Epithelial cell of proximal tubule (primary cell): Measurements from ENCODE around the gene NALCN. TPM values are rescaled to one million over a fixed set of nuclear protein-coding genes. Genes with fewer than 3 reads are reported as not detected.

ENCODE experiments used
- DNase-seq: peaks from one replicate; pipeline ENCODE4 v3.0.0-alpha.2; 2011; ENCODE audit warnings: low read depth
- H3K4me3 ChIP-seq: 2 replicates; pipeline ENCODE4 v1.5.1; 2011; ENCODE audit warnings: low read depth, mild to moderate bottlenecking, low read length
- total RNA-seq: library from RNA; depleted of rRNA; stranded (reverse); fragments of >200 nt; gene quantifications from 2 replicates; pipeline ENCODE4 v1.2.3, GENCODE V29; 2015
- TF ChIP-seq, protein P1 (sequence below): conservative IDR thresholded peaks from 2 replicates; pipeline ENCODE4 v1.5.1; 2012; ENCODE audit warnings: low read depth, mild to moderate bottlenecking, low read length

The NALCN gene
- total RNA-seq, 1 donor from 2014 or later = 0.35 TPM

DNA sequence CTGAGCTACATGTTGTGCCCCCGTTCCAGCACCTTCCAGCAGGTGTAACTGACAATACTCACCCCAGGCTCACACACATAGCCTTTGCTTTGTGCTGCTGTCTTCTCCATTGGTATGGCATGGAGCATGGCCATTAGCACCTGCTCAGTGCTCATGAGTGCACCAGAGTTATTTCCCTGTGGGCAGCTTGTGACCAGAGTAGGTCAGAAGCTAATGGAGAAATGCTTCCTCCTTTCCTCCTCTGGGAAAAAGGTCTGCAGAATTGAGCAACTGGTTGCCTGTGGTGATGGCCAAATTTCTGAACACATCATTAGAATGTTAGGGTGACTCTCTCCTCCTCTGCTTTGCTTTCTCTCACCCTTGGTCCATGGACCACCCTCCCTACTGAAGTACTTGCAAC lies 397.2 kb downstream of the NALCN start:
- no peak overlapping the region for H3K4me3 ChIP-seq
- TF ChIP-seq, protein P1, sequence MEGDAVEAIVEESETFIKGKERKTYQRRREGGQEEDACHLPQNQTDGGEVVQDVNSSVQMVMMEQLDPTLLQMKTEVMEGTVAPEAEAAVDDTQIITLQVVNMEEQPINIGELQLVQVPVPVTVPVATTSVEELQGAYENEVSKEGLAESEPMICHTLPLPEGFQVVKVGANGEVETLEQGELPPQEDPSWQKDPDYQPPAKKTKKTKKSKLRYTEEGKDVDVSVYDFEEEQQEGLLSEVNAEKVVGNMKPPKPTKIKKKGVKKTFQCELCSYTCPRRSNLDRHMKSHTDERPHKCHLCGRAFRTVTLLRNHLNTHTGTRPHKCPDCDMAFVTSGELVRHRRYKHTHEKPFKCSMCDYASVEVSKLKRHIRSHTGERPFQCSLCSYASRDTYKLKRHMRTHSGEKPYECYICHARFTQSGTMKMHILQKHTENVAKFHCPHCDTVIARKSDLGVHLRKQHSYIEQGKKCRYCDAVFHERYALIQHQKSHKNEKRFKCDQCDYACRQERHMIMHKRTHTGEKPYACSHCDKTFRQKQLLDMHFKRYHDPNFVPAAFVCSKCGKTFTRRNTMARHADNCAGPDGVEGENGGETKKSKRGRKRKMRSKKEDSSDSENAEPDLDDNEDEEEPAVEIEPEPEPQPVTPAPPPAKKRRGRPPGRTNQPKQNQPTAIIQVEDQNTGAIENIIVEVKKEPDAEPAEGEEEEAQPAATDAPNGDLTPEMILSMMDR = no peak
- DNase-seq = peak; percentile 63

DNA sequence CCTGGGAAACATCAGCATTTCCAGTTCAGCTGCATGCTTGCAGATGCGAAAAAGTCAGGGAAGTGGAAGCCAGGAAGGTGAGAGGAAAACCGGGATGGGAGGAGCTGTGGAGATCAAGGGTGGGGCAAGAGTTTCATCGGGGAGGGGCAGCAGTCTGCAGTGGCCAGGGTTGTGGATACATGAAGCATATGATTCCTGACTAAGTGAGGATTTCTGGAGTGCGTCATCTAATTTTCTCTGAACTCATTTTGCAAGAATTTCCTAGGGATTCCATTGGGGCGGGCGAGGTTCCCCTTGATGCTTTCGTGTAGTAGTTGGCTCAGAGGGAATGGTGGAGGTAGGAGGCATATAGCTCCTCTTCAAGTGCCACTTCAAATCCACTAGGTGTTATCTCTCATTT lies 397.6 kb downstream of the NALCN start:
- TF ChIP-seq, protein P1 = no peak
- peak; percentile 69 for DNase-seq
- no peak overlapping the region for H3K4me3 ChIP-seq

DNA sequence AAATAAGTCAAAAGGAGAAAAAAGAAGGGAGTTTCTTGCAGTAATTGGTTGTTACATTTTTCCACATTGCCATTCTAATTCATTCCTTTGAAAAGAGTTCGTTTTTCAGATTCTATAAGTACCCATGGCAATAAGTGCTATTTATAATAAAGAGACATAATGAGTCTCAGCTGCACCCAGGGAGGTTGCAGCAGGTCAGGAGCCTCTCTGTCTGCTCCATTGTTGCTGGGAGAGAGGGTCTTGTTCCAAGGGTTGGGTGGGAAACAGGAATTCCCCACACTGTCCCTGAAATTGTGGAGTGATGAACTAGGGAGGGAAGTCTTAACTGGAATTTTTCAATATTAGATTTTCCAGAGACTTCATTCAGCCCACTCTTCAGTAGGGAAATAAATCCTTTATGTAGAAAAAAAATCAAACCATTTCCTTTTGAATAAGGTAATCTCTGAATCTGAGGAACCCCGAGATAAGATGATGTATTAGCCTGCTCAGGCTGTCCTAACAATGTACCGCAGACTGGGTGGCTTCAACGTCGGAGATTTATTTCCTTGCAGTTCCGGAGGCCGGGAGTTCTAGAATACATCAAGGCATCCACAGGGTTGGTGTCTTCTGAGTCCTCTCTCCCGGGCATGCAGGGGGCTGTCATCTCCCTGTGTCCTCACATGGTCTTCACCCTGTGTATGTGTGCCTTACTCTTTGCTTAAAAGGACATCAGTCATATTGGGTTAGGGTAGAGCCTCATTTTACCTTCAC lies 399.0 kb downstream of the NALCN start:
- TF ChIP-seq, protein P1 = no peak
- DNase-seq = no peak
- no peak overlapping the region for H3K4me3 ChIP-seq

DNA sequence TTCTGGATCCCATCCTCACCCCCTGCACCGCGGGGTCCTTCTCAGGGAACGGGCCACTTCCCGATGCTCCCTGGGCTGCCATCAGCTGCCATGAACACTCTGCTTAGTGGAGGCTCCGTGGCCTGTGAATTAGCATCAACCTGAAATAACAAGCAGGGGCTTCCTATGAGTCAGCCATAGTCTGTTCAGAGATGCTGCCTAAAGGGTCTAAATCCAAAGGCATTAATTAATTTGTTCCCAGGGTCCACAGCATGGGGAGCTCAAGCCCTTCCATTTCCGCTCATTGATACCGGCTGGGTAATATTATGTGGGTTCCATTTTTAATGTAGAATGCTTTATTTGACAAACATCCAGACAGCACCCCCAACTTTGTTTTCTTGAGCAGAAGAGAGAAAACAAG lies 399.8 kb downstream of the NALCN start:
- TF ChIP-seq, protein P1 = no peak

DNA sequence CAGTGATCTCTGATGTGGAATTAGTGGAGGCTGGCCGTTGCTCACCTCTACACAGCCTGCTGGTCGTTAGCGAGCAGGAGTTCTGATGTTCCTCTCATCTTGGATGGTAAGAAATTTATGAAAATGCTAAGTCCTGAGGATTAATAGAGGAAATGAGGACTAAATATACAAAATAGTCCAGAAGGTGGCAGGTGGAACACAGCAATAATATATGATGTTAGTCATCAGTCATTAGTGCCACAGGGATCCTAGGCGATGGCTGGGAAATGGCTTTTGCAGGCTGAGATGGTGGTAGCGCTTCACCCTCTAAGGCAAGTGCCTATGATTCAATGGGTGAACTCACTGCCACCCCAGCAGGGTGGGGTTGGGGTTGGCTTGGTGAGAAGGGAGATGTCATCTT lies 403.1 kb downstream of the NALCN start:
- no peak overlapping the region for H3K4me3 ChIP-seq
- TF ChIP-seq, protein P1 = no peak
- no peak for DNase-seq

More for the DNA sequence above, 399.8 kb downstream of the NALCN start:
- DNase-seq = no peak
- no peak overlapping the region for H3K4me3 ChIP-seq

DNA sequence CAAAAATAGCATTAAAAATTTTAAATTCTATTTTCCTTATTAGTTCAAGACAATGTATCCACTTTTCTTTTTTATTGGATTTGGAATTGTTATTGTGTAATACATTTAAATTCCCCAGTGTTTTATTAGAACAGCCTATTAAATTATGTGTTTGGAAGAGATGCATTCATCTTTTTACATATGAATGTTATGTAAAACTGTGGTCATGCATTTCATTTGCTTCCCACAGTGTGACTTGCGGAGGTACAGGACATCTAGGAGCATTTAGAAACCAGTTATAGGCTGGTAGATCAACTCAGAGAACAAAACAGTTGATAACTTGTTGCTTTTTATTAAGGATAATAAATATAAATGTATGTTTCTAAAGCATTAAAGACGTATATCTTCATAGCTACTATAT lies 406.2 kb downstream of the NALCN start:
- no peak overlapping the region for H3K4me3 ChIP-seq
- DNase-seq = no peak
- TF ChIP-seq, protein P1 = no peak

DNA sequence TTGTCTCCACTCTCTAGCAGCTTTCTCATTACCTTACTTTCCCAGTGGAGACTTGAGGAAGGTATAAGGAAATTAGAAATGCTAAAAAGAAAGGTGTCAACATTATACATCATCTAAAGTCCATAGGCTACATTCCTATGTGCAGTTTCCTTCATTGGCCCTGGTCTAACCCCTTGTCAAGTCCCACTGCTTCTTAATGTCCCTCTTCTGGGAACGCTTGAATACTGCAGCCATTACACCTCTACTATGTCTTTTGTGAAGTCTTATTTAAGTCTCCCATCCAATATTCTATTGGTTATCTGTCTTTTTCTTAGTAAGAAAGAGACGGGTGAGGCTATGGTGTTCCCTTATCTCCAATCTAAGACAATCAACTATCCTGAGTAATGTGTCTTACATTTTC lies 409.1 kb downstream of the NALCN start:
- H3K4me3 ChIP-seq = no peak overlapping the region
- TF ChIP-seq, protein P1 = no peak
- DNase-seq = no peak
